GM03348 (cell line): Measurements from ENCODE around the gene SH2D3C.
"Not testable (repeated sequence)": the region's sequence is repeated elsewhere in the genome, so short reads cannot be mapped to it uniquely, and the experiment has no call there.

Experiments used
- DNase-seq: peaks from one replicate; pipeline ENCODE4 v3.0.0; 2012; ENCODE audit warnings: low spot score

The SH2D3C gene

GRCh38 chr9:127763918-127764384 is 14.5 kb downstream of the SH2D3C start:
- no peak for DNase-seq

- no peak for DNase-seq
These were observed 16.3 kb downstream of the SH2D3C start for GRCh38 chr9:127762111-127762676.

DNA sequence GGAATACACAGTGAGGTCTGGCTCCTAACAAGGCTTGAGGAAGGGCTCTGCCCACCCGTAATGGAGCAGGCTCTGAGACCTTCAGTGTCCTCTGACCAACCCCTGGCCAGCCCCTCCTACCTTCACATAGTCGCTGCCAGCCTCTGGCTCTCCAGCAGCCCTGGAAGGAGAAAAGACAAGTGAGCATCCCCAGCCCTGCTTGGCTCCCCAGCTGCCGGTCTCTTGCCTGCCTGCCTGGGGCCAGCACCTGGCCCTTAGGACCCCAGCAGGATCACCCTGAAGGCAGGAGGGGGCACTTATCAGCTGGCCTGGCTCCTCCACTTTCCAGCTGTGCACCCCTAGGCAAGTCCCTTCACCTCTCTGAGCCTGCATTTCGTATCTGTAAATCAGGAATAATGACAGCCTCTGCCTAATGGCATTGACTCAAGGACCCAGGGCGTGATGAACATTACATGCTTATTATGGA is 16.9 kb downstream of the SH2D3C start:
- DNase-seq: no peak

DNA sequence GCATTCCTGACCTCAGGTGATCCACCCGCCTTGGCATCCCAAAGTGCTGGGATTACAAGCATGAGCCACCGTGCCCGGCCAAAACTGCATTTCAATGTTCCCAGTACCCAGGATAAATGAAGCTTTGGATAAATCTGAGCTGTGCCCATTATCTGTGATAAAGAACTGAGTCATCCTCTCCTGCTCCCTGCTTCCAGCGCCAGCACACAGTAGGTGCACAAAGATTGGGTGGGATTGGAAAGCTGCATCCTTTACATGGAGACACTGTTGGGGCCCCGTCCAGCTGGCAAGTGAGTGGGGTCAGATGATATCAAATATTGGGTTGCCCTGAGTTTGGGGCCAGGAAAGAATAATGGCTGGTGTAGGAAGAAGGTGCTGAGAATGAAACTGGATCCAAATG is 17.4 kb downstream of the SH2D3C start:
- no peak for DNase-seq

GRCh38 chr9:127758843-127759242 is 19.6 kb downstream of the SH2D3C start:
- DNase-seq: no peak

DNA sequence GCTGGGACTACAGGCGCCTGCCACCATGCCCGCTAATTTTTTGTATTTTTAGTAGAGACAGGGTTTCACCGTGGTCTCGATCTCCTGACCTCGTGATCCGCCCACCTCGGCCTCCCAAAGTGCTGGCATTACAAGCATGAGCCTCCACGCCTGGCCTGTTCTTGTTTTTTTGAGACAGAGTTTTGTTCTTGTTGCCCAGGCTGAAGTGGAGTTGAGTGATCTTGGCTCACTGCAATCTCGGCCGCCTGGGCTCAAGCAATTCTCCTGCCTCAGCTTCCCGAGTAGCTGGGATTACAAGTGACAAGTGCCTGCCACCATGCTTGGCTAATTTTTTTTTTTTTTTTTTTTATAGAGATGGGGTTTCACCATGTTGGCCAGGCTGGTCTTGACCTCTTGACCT is 21.7 kb downstream of the SH2D3C start:
- DNase-seq: not testable (repeated sequence)

GRCh38 chr9:127756233-127756632 is 22.2 kb downstream of the SH2D3C start:
- DNase-seq: no peak

GRCh38 chr9:127755061-127756060 is 23.1 kb downstream of the SH2D3C start:
- no peak for DNase-seq

DNA sequence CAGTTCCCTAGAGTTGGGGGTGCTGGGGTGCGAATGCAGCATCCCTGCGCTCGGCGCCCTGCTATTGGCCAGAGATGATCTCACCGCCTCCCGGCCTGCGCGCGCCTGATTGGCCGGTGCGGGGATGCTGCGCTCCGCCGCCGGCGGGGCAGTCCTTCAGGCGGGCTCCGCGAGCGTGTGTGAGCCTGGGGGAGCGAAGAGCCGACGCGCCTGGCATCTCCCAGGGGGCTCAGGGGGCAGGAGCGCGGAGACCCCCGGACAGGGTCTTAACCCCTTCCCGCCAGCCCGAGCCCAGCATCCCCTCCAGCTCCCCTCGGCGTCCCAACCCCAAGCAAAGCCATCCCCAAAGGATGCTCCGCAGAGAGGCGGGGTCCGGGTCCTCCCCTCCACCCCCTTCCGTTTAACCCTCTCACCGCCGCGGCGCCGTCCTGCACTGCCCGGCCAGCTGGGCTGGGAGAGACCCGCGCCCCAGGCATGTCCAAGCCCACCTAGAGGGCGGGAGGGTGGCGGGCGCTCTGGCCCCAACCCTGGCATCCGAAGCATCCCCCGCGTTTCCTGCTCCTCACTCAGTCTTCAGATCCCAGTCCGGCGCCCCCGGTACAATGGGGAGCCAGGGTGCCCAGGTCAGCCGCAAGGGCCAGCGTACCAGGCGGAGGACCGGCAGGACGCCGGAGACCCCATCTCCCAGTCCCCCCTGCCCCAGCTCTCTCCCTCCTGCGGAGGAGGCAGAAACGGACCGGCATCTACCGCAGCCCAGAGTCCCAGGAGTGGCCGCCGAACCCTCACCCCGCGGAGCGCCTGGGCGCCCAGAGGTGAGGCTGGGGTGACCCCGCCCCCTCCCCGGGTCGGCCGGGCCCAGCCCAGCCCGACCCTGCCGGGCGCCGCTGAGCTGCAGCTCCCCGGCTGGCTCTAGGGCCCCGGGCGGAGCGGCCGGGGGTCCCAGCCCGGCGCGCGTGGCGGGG is 24.1 kb downstream of the SH2D3C start:
- DNase-seq: peak; percentile 76

DNA sequence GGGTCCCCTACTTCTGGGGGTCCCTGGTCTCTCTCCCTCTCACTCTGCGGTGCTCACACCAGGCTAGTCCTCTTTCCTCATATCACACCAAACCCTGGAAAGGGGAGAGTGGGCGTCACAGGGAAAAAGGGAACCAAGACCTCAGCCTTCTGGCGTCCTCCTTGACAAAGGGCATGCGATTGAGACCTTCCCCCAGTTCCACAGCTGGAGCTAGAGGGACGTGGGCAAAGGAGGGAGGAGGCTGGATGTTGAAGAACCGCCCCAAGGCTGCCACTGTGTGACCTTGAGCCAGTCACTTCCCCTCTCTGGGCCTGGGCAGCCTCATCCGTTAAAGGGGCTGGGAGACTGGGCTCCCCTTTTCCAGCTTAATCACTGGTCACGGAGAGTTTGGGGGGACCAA is 24.8 kb downstream of the SH2D3C start:
- no peak for DNase-seq

GRCh38 chr9:127753148-127753547 is 25.3 kb downstream of the SH2D3C start:
- no peak for DNase-seq

GRCh38 chr9:127751269-127752054 is 27.0 kb downstream of the SH2D3C start:
- DNase-seq: peak; percentile 70

DNA sequence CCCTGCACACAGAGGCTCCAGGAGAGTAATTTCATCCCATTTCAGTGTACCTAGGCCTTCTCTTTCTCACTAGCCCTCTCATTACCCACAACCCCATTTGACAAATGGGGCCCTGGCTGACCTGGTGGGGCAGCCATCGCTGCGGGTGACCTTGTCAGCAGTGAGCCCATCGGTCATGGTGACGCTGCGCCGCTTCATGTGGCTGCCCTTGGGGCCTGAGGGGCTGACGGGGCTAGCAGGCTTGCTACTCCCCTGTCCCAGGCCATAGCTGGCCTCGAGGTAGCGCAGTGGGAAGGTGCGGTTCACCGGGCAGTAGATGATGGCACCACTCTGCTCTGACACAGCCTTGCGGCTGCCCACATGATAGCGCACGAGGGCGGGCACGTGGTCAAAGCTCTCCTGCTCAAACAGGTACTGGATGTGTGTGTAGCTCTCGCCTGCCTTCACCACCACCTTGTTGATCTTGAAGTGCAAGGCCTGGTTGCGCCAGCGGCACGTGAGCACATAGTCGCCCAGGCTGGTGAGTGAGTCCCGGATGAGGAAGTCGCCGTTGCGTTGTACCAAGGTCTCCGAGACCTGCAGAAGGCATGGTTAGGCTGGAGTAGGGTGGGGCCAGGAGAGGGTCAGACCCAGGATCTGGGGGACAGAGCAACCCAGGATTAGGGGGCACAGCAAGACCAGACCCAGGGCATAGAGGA is 29.2 kb downstream of the SH2D3C start:
- DNase-seq: no peak

DNA sequence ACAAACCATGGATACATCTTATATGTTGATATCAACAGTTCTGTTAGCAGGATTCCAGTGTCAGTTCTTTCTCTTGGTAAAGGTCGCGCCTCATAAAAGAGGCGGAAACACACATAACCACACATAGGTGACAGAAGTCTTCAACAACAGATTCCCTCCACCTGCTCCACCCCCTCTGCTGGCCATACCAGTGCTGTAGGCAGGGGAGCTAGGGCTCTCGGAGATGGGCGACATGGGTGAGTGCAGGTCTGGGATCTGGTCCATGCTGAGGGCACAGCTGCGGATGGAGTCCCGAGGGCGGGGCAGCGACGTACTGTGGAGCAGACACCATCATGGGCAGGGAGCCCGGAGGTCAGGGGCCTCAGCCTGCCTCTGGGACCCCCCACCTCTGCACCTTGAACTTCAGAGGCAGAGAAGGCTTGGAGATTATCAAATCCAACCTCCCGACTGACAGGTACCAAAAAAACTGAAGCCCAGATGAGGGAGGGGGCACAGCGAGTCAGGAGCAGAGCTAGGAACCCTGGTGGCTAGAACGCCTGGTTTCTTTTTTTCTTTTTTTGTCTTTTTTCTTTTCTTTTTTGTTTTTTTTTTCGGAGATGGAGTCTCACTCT is 31.4 kb downstream of the SH2D3C start:
- no peak for DNase-seq

DNA sequence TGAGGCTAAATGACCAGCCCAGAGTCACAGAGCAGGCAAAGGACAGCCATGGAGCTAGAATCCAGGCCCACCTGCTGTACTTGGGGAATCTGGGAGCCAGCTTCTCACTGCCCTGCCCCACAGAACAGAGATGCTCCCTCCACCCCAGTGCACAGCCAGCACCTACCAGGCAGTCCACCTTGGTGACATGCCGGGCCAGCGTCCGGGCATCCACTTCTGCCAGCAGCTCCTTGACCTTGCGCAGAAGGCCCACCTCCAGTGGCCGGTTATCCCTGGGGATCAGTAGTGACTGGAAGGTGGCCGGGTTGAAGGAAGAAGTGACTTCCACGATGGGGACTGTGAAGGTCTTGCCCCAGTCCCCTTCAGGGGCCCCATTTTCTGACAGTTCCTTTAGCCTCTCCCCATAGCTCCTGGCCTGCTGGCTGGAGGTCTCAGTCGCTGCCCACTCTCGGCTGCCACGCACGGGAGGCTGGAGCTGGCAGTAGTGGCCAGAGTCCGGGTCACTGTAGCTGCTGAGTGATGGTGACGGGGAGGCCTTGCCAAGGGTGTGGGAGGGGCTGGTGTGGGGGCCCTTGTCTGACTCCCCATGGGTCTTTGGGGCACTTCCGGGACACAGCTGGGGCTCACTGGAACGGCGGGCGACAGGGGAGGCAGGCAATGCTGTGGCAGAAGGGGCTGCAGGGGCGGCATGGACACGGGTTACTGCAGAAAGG is 33.9 kb downstream of the SH2D3C start:
- DNase-seq: no peak

DNA sequence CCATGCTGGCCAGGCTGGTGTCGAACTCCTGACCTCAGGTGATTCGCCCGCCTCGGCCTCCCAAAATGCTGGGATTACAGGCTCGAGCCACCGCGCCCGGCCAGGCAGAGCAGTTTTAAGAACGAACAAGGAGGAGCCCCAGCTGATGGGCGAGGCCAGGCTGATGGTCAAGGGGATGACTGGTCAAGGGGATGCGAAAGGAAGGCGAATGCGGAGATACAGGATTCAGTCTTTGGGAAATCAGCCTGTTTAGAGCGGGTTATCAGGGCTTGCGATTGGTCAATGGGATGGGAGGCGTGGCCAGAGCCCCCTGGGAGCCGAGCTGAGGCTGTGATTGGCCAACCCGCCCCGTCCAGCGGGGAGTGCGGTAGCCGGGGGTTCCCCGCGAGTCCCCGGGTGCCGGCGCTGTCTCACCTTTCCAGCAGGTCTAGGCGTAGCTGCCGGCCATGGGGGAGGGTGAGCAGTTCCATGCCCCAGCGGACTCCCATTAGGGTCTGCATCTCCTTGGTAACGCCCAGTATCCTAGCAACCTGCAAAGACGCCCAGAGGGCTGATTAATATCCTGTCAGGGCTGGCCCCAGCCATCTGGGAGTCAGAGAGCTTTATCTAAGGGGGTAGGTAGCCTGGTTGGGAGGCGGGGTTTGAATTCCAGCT is 35.9 kb downstream of the SH2D3C start:
- peak; percentile 88 for DNase-seq

GRCh38 chr9:127741831-127742434 is 36.5 kb downstream of the SH2D3C start:
- peak; percentile 54 for DNase-seq

DNA sequence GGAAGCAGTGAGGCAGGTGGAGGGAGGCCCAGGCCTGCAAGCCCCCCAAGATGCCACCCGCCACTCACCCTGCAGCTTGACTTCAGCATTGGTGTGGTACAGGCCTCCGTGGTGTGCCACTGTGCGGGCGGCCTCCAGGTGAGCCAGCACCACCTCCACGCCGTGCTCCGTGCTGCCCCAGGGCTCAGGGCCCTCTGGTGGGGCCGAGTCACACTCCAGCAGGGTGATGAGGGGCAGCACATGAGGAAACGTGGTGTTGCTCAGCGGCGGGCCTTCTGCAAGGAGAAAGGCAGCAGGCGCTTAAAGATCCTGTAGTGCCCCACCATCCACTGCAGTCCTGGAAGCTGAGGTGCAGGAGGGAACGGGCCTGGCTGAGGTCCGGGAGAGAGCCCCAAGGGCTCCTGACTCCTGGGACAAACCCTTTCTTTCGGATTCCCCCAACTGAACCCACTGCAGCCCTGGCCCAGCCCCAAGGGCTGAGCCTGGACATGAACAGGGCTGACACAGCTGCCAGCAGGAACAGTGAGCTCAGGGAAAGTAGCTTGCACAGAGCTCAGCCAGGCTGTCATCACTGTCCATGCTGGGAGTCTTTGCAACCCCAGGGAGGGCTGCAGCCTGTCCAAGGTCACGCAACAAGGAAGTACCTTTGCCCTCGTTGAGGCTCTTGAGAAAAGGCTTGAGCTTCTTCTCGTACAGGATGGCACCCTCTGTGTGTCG is 38.7 kb downstream of the SH2D3C start:
- DNase-seq: no peak
